Measurements from ENCODE around the gene PSMD13. TPM values are rescaled to one million over a fixed set of nuclear protein-coding genes. Genes with fewer than 3 reads are reported as not detected.

The PSMD13 gene
- total RNA-seq, 4 donors from 2014 or later, result 69.6 to 124 (median 78.2) TPM

GRCh38 chr11:198236-198806 lies 38.5 kb upstream of the PSMD13 start:
- no peak for ATAC-seq (ENCODE audit: low FRiP score)
- no peak for DNase-seq (ENCODE audit: low spot score)
- TF ChIP-seq CTCF (IDR thresholded peaks at IDR 0.05), result no peak

GRCh38 chr11:199004-199581 lies 37.7 kb upstream of the PSMD13 start:
- DNase-seq (ENCODE audit: low spot score) (no peak), ATAC-seq (ENCODE audit: low FRiP score) (no peak)
- no peak for TF ChIP-seq CTCF (IDR thresholded peaks at IDR 0.05)

GRCh38 chr11:199782-200181 lies 37.0 kb upstream of the PSMD13 start:
- DNase-seq (ENCODE audit: low spot score) (no peak), ATAC-seq (ENCODE audit: low FRiP score) (no peak)
- no peak for TF ChIP-seq CTCF (IDR thresholded peaks at IDR 0.05)

GRCh38 chr11:200224-201003 lies 36.4 kb upstream of the PSMD13 start:
- no peak for TF ChIP-seq CTCF (IDR thresholded peaks at IDR 0.05)
- DNase-seq (ENCODE audit: low spot score) (no peak), ATAC-seq (ENCODE audit: low FRiP score) (no peak)

GRCh38 chr11:201966-202365 lies 34.8 kb upstream of the PSMD13 start:
- DNase-seq (ENCODE audit: low spot score) (no peak), ATAC-seq (ENCODE audit: low FRiP score) (no peak)
- no peak for TF ChIP-seq CTCF (IDR thresholded peaks at IDR 0.05)

- no peak for TF ChIP-seq CTCF (IDR thresholded peaks at IDR 0.05)
- ATAC-seq (ENCODE audit: low FRiP score) (no peak), DNase-seq (ENCODE audit: low spot score) (no peak)
Measured at GRCh38 chr11:202490-202889, 34.3 kb upstream of the PSMD13 start.

Measured in omental fat pad (tissue), 4 donors.